Gastroesophageal sphincter (tissue), 4 donors: ENCODE measurements around the gene TP63. TPM values are rescaled to one million over a fixed set of nuclear protein-coding genes. Genes with fewer than 3 reads are reported as not detected.

ENCODE experiments used
- ATAC-seq: fragments of 150-250 bp; one replicate; pipeline ENCODE4 v1.9.1; 2016; ENCODE audit warnings: mild to moderate bottlenecking, moderate library complexity
- H3K27ac ChIP-seq, 4 donors: fragments of 200-600 bp; sonication (generic) in 3 of 4; 1 replicate in 3 of 4; 2 replicates in 1 of 4; pipeline ENCODE4 v1.5.1; 2016 to 2019
- H3K27me3 ChIP-seq: fragments of 200-600 bp; sonication (generic); one replicate; pipeline ENCODE4 v1.5.1; 2019
- H3K36me3 ChIP-seq, 2 donors: fragments of 200-600 bp; sonication (generic); one replicate each; pipeline ENCODE4 v1.5.1; 2019; ENCODE audit warnings: control low read depth in 1 of 2
- H3K4me1 ChIP-seq, 3 donors: fragments of 200-600 bp; sonication (generic); 1 replicate in 2 of 3; 2 replicates in 1 of 3; pipeline ENCODE4 v1.5.1; 2016 to 2019; ENCODE audit warnings: control low read depth in 2 of 3
- H3K4me3 ChIP-seq, 2 donors: fragments of 200-600 bp; sonication (generic); one replicate each; pipeline ENCODE4 v1.5.1; 2019; ENCODE audit warnings: mild to moderate bottlenecking in 1 of 2, moderate library complexity in 1 of 2
- H3K9me3 ChIP-seq, 3 donors: fragments of 200-600 bp; sonication (generic); one replicate each; pipeline ENCODE4 v1.5.1; 2017 to 2019; ENCODE audit warnings: control low read depth in 2 of 3
- CTCF ChIP-seq, 4 experiments: fragments of 200-600 bp in 2 of 4; fragments of 450-650 bp in 2 of 4; sonication (generic) in 1 of 4; IDR thresholded peaks; one replicate each; pipeline ENCODE4 v1.5.1; 2017 to 2019; ENCODE audit warnings: antibody characterized with exemption in 4 of 4, mild to moderate bottlenecking in 2 of 4, moderate library complexity in 2 of 4
- EP300 ChIP-seq: sonication (generic); formaldehyde crosslinking; IDR thresholded peaks from one replicate; pipeline ENCODE4 v1.6.1; 2017; ENCODE audit warnings: antibody characterized with exemption, mild to moderate bottlenecking
- POLR2A ChIP-seq, 2 donors: fragments of 450-650 bp; IDR thresholded peaks; one replicate each; pipeline ENCODE4 v1.6.1; 2017; ENCODE audit warnings: antibody characterized with exemption in 2 of 2, mild to moderate bottlenecking in 2 of 2, moderate library complexity in 1 of 2
- POLR2AphosphoS5 ChIP-seq: sonication (generic); formaldehyde crosslinking; IDR thresholded peaks from one replicate; pipeline ENCODE4 v1.6.1; 2017; ENCODE audit warnings: antibody characterized with exemption
- WGBS, 2 donors: methylation state at CpG; one replicate each; pipeline ENCODE4 v1.1.5; 2018; ENCODE audit warnings: low coverage in 1 of 2; 5-methylcytosine and 5-hydroxymethylcytosine counted together
- total RNA-seq, 4 donors: library from RNA; depleted of rRNA; stranded (reverse); fragments of >200 nt; gene quantifications; one replicate each; pipeline ENCODE4 v1.1.0, GENCODE V29; 2016

Gene TP63
- total RNA-seq, 4 donors from 2014 or later, result 0.13 to 7.4 (median 3.4) TPM; not detected in 1

DNA sequence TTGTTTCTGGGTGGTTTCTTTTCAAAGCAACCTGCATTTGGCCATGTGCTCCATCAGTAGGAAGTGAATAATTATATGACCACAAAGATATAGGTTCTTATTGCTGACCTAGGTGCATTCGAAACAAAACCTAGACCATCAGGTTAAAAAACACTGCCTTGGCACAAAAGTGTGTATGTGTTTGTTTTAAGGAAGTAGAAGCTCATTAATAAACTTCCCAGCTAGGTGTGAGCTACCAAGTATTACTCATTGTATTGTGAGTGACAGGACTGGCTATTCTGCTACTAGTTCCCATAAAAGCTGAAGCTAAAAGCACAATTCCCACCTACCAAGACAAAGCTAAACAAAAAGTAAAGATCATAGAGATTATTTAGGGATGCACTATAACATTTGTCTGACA, 168.2 kb downstream of the TP63 start:
- ATAC-seq, result no peak
- 64 to 88% methylated on average over 1 of the region's 1 CpG for WGBS, 2 donors
- no peak overlapping the region for H3K4me3 ChIP-seq
- no peaks in the 10 kb centered on the region for H3K9me3 ChIP-seq
- no peak overlapping the region for H3K27ac ChIP-seq
- TF ChIP-seq CTCF (IDR thresholded peaks at IDR 0.05), result no peak
- no peak for TF ChIP-seq POLR2AphosphoS5
- TF ChIP-seq EP300, result no peak
- H3K27me3 ChIP-seq, result no peaks in the 10 kb centered on the region
- no peaks in the 10 kb centered on the region for H3K36me3 ChIP-seq
- no peaks in the 10 kb centered on the region for H3K4me1 ChIP-seq

- TF ChIP-seq POLR2A (IDR thresholded peaks at IDR 0.05) (no peak), POLR2AphosphoS5 (no peak), EP300 (no peak), CTCF (IDR thresholded peaks at IDR 0.05) (no peak)
- Histone ChIP-seq H3K4me3 (no peak overlapping the region), H3K36me3 (no peaks in the 10 kb centered on the region), H3K27me3 (no peaks in the 10 kb centered on the region), H3K27ac (no peak overlapping the region), H3K4me1 (no peaks in the 10 kb centered on the region), H3K9me3 (no peaks in the 10 kb centered on the region)
- ATAC-seq, result no peak
- WGBS, 2 donors, result 96 to 97% methylated on average over 7 of the region's 7 CpGs
These were observed 169.2 kb downstream of the TP63 start for GRCh38 chr3:189800436-189800835.

DNA sequence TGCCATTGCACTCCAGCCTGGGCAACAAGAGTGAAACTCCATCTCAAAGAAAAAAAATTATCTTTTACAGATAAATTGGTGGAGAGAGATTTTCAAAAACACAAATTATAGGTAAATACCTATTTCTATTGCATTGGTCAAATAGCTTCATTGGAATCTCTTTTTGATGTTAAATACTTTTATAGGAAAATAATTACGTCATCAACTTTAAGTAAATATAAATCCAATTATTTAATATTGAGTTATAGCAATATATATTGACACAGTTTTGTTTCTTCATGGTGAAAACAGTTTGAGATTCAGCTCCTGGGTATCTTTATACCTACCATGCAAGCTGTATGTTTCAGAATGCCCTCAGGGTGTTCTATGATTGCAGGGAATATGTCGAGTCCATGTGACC, 172.1 kb downstream of the TP63 start:
- WGBS, 2 donors, result 92 to 100% methylated on average over 2 of the region's 2 CpGs
- Histone ChIP-seq H3K4me1 (peaks cover 0 to 7% (median 0%) of the 10 kb centered on the region in 3 donors), H3K36me3 (no peaks in the 10 kb centered on the region), H3K4me3 (no peak overlapping the region), H3K27ac (no peak overlapping the region), H3K9me3 (no peaks in the 10 kb centered on the region), H3K27me3 (no peaks in the 10 kb centered on the region)
- no peak for ATAC-seq
- TF ChIP-seq POLR2A (IDR thresholded peaks at IDR 0.05) (no peak), CTCF (IDR thresholded peaks at IDR 0.05) (no peak), EP300 (no peak), POLR2AphosphoS5 (no peak)

DNA sequence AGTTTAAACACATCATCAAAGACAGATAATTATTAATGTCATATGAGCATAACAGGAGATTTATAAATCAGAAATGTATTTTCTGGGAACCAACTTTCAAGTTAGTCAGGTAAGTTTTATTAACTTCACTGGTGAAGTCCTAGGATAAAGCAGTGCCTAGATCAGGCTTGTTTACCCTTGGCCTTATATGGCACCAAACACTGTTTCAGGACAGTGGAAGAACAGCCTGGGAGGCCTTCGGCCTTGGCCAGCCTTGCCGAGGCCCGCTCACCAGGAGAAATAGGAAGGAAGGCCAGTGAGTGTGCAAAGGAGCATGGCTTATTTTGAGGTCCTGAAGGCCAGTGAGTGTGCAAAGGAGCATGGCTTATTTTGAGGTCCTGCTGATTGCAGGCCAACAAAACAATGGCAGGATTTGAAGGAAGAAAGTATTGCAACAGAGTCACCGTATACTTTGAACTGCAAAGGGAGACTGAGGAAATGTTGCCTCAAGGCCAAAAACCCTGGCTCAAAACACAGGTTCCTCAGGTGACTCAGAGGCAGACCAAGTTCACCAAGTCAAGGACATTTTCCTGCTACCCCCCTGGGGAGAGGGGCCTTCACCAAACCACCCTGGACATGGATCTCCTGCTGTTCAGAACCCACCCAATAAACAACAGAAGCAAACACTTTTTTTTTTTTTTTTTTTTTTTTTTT, 174.3 kb downstream of the TP63 start:
- peaks cover 0 to 7% (median 0%) of the 10 kb centered on the region in 3 donors for H3K4me1 ChIP-seq
- no peaks in the 10 kb centered on the region for H3K9me3 ChIP-seq
- no peaks in the 10 kb centered on the region for H3K36me3 ChIP-seq
- no peak for ATAC-seq
- H3K27ac ChIP-seq, result no peak overlapping the region
- WGBS, 2 donors, result 83 to 89% methylated on average over 4 of the region's 4 CpGs
- no peak overlapping the region for H3K4me3 ChIP-seq
- TF ChIP-seq POLR2AphosphoS5 (no peak), CTCF (IDR thresholded peaks at IDR 0.05) (no peak), POLR2A (IDR thresholded peaks at IDR 0.05) (no peak), EP300 (no peak)
- no peaks in the 10 kb centered on the region for H3K27me3 ChIP-seq
